ENCODE data around the gene KIF5A. TPM values are rescaled to one million over a fixed set of nuclear protein-coding genes. Genes with fewer than 3 reads are reported as not detected.

Gene KIF5A
- total and polyA plus RNA-seq, 2 donors (not counting 1 experiment from before 2014, with no cell fraction given): 0.09 to 0.67 TPM

- H3K4me1 Mint-ChIP-seq: peaks cover 7% of the 10 kb centered on the region
- Histone ChIP-seq H3K27ac (ENCODE audit: low read length in 2 of 2) (no peak overlapping the region), H3K27me3 (replicated peaks in 1 of 4; ENCODE audit: control extremely low read depth in 1 of 4, control insufficient read depth in 3 of 4, insufficient read depth in 4 of 4, low read length in 3 of 4) (no peaks in the 10 kb centered on the region), H3K36me3 (replicated peaks in 1 of 2; ENCODE audit: control extremely low read depth in 1 of 2, control insufficient read depth in 1 of 2, extremely low read depth in 1 of 2, insufficient read depth in 2 of 2, low read length in 1 of 2) (peaks cover 16 to 83% of the 10 kb centered on the region in 2 experiments), H3K79me2 (ENCODE audit: control insufficient read depth, insufficient read depth, low read length) (no peaks in the 10 kb centered on the region), H2AFZ (ENCODE audit: insufficient read depth, low read depth, low read length, poor library complexity, severe bottlenecking) (no peak overlapping the region), H3K4me1 (ENCODE audit: control insufficient read depth in 2 of 2, insufficient read depth in 2 of 2, low read length in 2 of 2) (no peaks in the 10 kb centered on the region), H3K4me3 (ENCODE audit: control extremely low read depth in 1 of 5, extremely low read depth in 1 of 5, insufficient read depth in 1 of 5, low read depth in 2 of 5, low read length in 4 of 5) (no peak overlapping the region), H3K9ac (ENCODE audit: low read length) (no peak overlapping the region), H3K9me3 (ENCODE audit: control extremely low read depth in 1 of 3, control insufficient read depth in 2 of 3, insufficient read depth in 1 of 3, low read length in 2 of 3) (no peaks in the 10 kb centered on the region), H4K20me1 (ENCODE audit: control insufficient read depth, insufficient read depth, low read length, poor library complexity, severe bottlenecking) (peaks cover 12% of the 10 kb centered on the region), H3K4me2 (replicated peaks; ENCODE audit: low read depth, low read length, poor library complexity, severe bottlenecking) (no peak overlapping the region)
- no peak overlapping the region for H3K4me3 Mint-ChIP-seq
- DNase-seq (no peak), ATAC-seq (ENCODE audit: low read depth) (no peak)
- peak overlapping the region; percentile 46 for H3K27ac Mint-ChIP-seq
- no peaks in the 10 kb centered on the region for H3K27me3 Mint-ChIP-seq
- intact Hi-C loops (cut with micrococcal nuclease): loop anchor here (10.0 kb wide), 1 partner anchor 895 kb away; the partner anchor contains the start of gene BAZ2A
- CTCF ChIA-PET: interaction anchor here (1.2 kb wide), 1 partner anchor 71 kb away, joined by 4 read pairs; no protein-coding TSS in a partner anchor
- POLR2A ChIA-PET: no interaction called here
- TF ChIP-seq EZH2 (IDR thresholded peaks at IDR 0.05; ENCODE audit: borderline replicate concordance, insufficient read depth, low read depth, low read length, poor library complexity, severe bottlenecking) (no peak), CTCF (IDR thresholded peaks at IDR 0.05) (no peak)
- H3K9me3 Mint-ChIP-seq (ENCODE audit: insufficient read depth): no peaks in the 10 kb centered on the region
- no CpG with 5 or more reads among the region's 6 CpGs for WGBS (ENCODE audit: insufficient coverage)
Observed at GRCh38 chr12:57529831-57530230, 20.0 kb upstream of the KIF5A start.

- Histone ChIP-seq H3K27ac (ENCODE audit: low read length in 2 of 2) (no peak overlapping the region), H3K4me3 (ENCODE audit: control extremely low read depth in 1 of 5, extremely low read depth in 1 of 5, insufficient read depth in 1 of 5, low read depth in 2 of 5, low read length in 4 of 5) (no peak overlapping the region), H2AFZ (ENCODE audit: insufficient read depth, low read depth, low read length, poor library complexity, severe bottlenecking) (no peak overlapping the region), H3K9ac (ENCODE audit: low read length) (no peak overlapping the region), H3K27me3 (replicated peaks in 1 of 4; ENCODE audit: control extremely low read depth in 1 of 4, control insufficient read depth in 3 of 4, insufficient read depth in 4 of 4, low read length in 3 of 4) (no peaks in the 10 kb centered on the region), H3K9me3 (ENCODE audit: control extremely low read depth in 1 of 3, control insufficient read depth in 2 of 3, insufficient read depth in 1 of 3, low read length in 2 of 3) (no peaks in the 10 kb centered on the region), H3K4me2 (replicated peaks; ENCODE audit: low read depth, low read length, poor library complexity, severe bottlenecking) (no peak overlapping the region), H3K4me1 (ENCODE audit: control insufficient read depth in 2 of 2, insufficient read depth in 2 of 2, low read length in 2 of 2) (no peaks in the 10 kb centered on the region), H3K79me2 (ENCODE audit: control insufficient read depth, insufficient read depth, low read length) (no peaks in the 10 kb centered on the region), H4K20me1 (ENCODE audit: control insufficient read depth, insufficient read depth, low read length, poor library complexity, severe bottlenecking) (peaks cover 4% of the 10 kb centered on the region), H3K36me3 (replicated peaks in 1 of 2; ENCODE audit: control extremely low read depth in 1 of 2, control insufficient read depth in 1 of 2, extremely low read depth in 1 of 2, insufficient read depth in 2 of 2, low read length in 1 of 2) (peaks cover 16 to 89% of the 10 kb centered on the region in 2 experiments)
- intact Hi-C loops (cut with micrococcal nuclease): no loop called here
- Mint-ChIP-seq H3K4me1 (peaks cover 6% of the 10 kb centered on the region), H3K4me3 (no peak overlapping the region), H3K27ac (no peak overlapping the region), H3K27me3 (no peaks in the 10 kb centered on the region), H3K9me3 (ENCODE audit: insufficient read depth) (no peaks in the 10 kb centered on the region)
- DNase-seq (no peak), ATAC-seq (ENCODE audit: low read depth) (no peak)
- 100% methylated on average over 1 of the region's 5 CpGs for WGBS (ENCODE audit: insufficient coverage)
- TF ChIP-seq CTCF (IDR thresholded peaks at IDR 0.05): no peak
- TF ChIP-seq EZH2 (IDR thresholded peaks at IDR 0.05; ENCODE audit: borderline replicate concordance, insufficient read depth, low read depth, low read length, poor library complexity, severe bottlenecking): no peak
- ChIA-PET CTCF (interaction anchor here (1.2 kb wide), 1 partner anchor 72 kb away, joined by 4 read pairs; no protein-coding TSS in a partner anchor), POLR2A (no interaction called here)
Observed at GRCh38 chr12:57530396-57531142, 19.3 kb upstream of the KIF5A start.
